OCI-LY7 (cell line): Measurements from ENCODE around the gene IGSF11.

Experiments
- EZH2phosphoT487 ChIP-seq: fragments of 200-600 bp; sonication (generic); IDR thresholded peaks from 2 replicates; pipeline ENCODE4 v1.6.1; 2018; ENCODE audit warnings: low read depth, borderline replicate concordance, mild to moderate bottlenecking, mixed run types, antibody characterized with exemption, low read length, moderate library complexity, mixed read lengths
- TF ChIP-seq, protein P1 (sequence below): fragments of 200-600 bp; sonication (generic); conservative IDR thresholded peaks from 2 replicates; pipeline ENCODE4 v1.5.1; 2014; ENCODE audit warnings: mild to moderate bottlenecking, antibody characterized with exemption, low read length, moderate library complexity, mixed read lengths

DNA sequence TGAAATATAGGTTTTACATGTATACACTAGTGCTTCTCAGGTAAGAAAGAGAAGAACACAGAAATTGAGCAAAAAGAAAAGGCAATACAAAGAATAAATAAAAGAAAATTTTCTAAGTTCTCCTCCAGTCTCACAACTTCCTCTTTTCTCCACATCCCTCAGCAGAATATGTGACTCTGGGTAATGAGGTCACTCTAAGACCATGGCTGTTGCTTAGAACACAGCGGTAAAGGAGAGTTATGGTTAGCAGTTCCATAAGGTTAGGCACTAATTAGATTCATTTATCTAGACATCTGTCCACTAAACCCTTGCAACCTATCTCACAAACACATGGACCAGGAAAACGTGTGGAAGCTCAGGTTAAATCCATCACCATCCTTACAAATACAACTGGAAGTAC is 47.9 kb downstream of the IGSF11 start:
- TF ChIP-seq, protein P1, sequence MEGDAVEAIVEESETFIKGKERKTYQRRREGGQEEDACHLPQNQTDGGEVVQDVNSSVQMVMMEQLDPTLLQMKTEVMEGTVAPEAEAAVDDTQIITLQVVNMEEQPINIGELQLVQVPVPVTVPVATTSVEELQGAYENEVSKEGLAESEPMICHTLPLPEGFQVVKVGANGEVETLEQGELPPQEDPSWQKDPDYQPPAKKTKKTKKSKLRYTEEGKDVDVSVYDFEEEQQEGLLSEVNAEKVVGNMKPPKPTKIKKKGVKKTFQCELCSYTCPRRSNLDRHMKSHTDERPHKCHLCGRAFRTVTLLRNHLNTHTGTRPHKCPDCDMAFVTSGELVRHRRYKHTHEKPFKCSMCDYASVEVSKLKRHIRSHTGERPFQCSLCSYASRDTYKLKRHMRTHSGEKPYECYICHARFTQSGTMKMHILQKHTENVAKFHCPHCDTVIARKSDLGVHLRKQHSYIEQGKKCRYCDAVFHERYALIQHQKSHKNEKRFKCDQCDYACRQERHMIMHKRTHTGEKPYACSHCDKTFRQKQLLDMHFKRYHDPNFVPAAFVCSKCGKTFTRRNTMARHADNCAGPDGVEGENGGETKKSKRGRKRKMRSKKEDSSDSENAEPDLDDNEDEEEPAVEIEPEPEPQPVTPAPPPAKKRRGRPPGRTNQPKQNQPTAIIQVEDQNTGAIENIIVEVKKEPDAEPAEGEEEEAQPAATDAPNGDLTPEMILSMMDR, result no peak
- TF ChIP-seq EZH2phosphoT487, result no peak
